SK-N-SH (cell line): ENCODE results near the gene PLCB1. TPM values are rescaled to one million over a fixed set of nuclear protein-coding genes. Genes with fewer than 3 reads are reported as not detected.

Source experiments
- CTCF ChIA-PET: fragments of 300-600, 350-600 bp; formaldehyde crosslinking; extraction: SDS; loops from one replicate; lab custom pipeline; 2021; lab: Yijun Ruan, JAX
- POLR2A ChIA-PET: fragments of 350-600 bp; sonication (Branson Sonifier 250); formaldehyde crosslinking; extraction: SDS; loops from one replicate; lab custom pipeline; 2020; ENCODE audit warnings: antibody characterized with exemption, inconsistent platforms; lab: Yijun Ruan, JAX
- DNase-seq: peaks from one replicate; pipeline ENCODE4 v3.0.0; 2012
- H2AFZ ChIP-seq: fragments of 200-600 bp; sonication (generic); 2 replicates; pipeline ENCODE4 v1.8.1; 2016; ENCODE audit warnings: antibody characterized with exemption, mild to moderate bottlenecking, low read depth
- H3F3A ChIP-seq: fragments of 200-600 bp; sonication (generic); replicated peaks from 2 replicates; pipeline ENCODE3; 2016; ENCODE audit warnings: antibody characterized with exemption, mild to moderate bottlenecking; ENCODE audit not compliant: insufficient read depth
- H3K27ac ChIP-seq, 2 experiments: fragments of 200-500 bp in 1 of 2; fragments of 200-600 bp in 1 of 2; sonication (Bioruptor generic) in 1 of 2; sonication (generic), shearing (Covaris generic) in 1 of 2; 2 replicates each; pipeline versions ENCODE4 v1.5.1 to v1.6.1; 2014 to 2016; ENCODE audit warnings: low read depth in 2 of 2, inconsistent platforms in 1 of 2, low read length in 1 of 2, mild to moderate bottlenecking in 1 of 2, mixed read lengths in 1 of 2
- H3K27me3 ChIP-seq: fragments of 200-600 bp; sonication (generic), shearing (Covaris generic); 2 replicates; pipeline ENCODE4 v1.6.1; 2016; ENCODE audit warnings: mixed run types; ENCODE audit not compliant: insufficient read depth
- H3K36me3 ChIP-seq, 2 experiments: fragments of 200-500 bp in 1 of 2; fragments of 200-600 bp in 1 of 2; sonication (Bioruptor generic) in 1 of 2; sonication (generic) in 1 of 2; replicated peaks in 1 of 2; 2 replicates each; pipeline versions ENCODE3 to v1.5.1; 2014 to 2016; ENCODE audit warnings: low read length in 1 of 2, mild to moderate bottlenecking in 1 of 2; ENCODE audit not compliant: insufficient read depth in 2 of 2, control insufficient read depth in 1 of 2
- H3K4me1 ChIP-seq, 2 experiments: fragments of 200-500 bp in 1 of 2; fragments of 200-600 bp in 1 of 2; sonication (Bioruptor generic) in 1 of 2; sonication (generic), shearing (Covaris generic) in 1 of 2; 2 replicates each; pipeline versions ENCODE4 v1.5.1 to v1.6.1; 2014 to 2016; ENCODE audit warnings: low read depth in 1 of 2, low read length in 1 of 2, mixed run types in 1 of 2; ENCODE audit not compliant: insufficient read depth in 2 of 2, control insufficient read depth in 1 of 2
- H3K4me2 ChIP-seq: fragments of 200-600 bp; sonication (generic), shearing (Covaris generic); 2 replicates; pipeline ENCODE4 v1.6.1; 2017; ENCODE audit warnings: mixed run types
- H3K4me3 ChIP-seq, 2 experiments: fragments of 200-500 bp in 1 of 2; fragments of 200-600 bp in 1 of 2; sonication (Bioruptor generic) in 1 of 2; sonication (generic), shearing (Covaris generic) in 1 of 2; 2 replicates each; pipeline versions ENCODE4 v1.5.1 to v1.8.1; 2014 to 2016; ENCODE audit warnings: low read depth in 2 of 2, inconsistent platforms in 1 of 2, low read length in 1 of 2, mild to moderate bottlenecking in 1 of 2, mixed read lengths in 1 of 2, moderate library complexity in 1 of 2
- H3K79me2 ChIP-seq: fragments of 200-600 bp; sonication (generic); 2 replicates; pipeline ENCODE4 v1.8.1; 2017; ENCODE audit warnings: mild to moderate bottlenecking; ENCODE audit not compliant: insufficient read depth
- H3K9ac ChIP-seq: fragments of 200-600 bp; sonication (generic); 2 replicates; pipeline ENCODE4 v1.6.1; 2017; ENCODE audit warnings: mixed run types
- H3K9me2 ChIP-seq: fragments of 200-600 bp; sonication (generic); 2 replicates; pipeline ENCODE4 v1.6.1; 2017; ENCODE audit warnings: mixed run types
- H3K9me3 ChIP-seq: fragments of 200-600 bp; sonication (generic); 2 replicates; pipeline ENCODE4 v1.6.1; 2017; ENCODE audit warnings: mixed run types, mild to moderate bottlenecking, moderate library complexity
- H4K20me1 ChIP-seq: fragments of 200-600 bp; sonication (generic); 2 replicates; pipeline ENCODE4 v1.6.1; 2017; ENCODE audit warnings: mild to moderate bottlenecking, mixed run types; ENCODE audit not compliant: insufficient read depth
- CHD2 ChIP-seq: fragments of 150-350 bp; IDR thresholded peaks from 2 replicates; pipeline ENCODE4 v1.6.1; 2018; ENCODE audit warnings: low read length; ENCODE audit not compliant: partially characterized antibody
- CTCF ChIP-seq: fragments of 200-600 bp; sonication (generic); IDR thresholded peaks from 2 replicates; pipeline ENCODE4 v1.6.1; 2017; ENCODE audit warnings: antibody characterized with exemption, mild to moderate bottlenecking, moderate library complexity
- ELF1 ChIP-seq: IDR thresholded peaks from 2 replicates; pipeline ENCODE4 v1.4.0; 2012
- EZH2phosphoT487 ChIP-seq: fragments of 200-600 bp; sonication (generic); IDR thresholded peaks from 2 replicates; pipeline ENCODE4 v1.6.1; 2017; ENCODE audit warnings: low read depth, mixed run types, mild to moderate bottlenecking, antibody characterized with exemption, moderate library complexity, borderline replicate concordance
- FOXM1 ChIP-seq: IDR thresholded peaks from 2 replicates; pipeline ENCODE4 v1.4.0; 2012; ENCODE audit warnings: low read depth, mild to moderate bottlenecking
- GABPA ChIP-seq: IDR thresholded peaks from 2 replicates; pipeline ENCODE4 v1.4.0; 2012; ENCODE audit warnings: low read depth, mild to moderate bottlenecking
- IRF3 ChIP-seq: fragments of 150-350 bp; IDR thresholded peaks from 2 replicates; pipeline ENCODE4 v1.6.1; 2016; ENCODE audit warnings: mild to moderate bottlenecking, low read depth, low read length
- PBX3 ChIP-seq: IDR thresholded peaks from 2 replicates; pipeline ENCODE4; 2012
- POLR2AphosphoS5 ChIP-seq: IDR thresholded peaks from 2 replicates; pipeline ENCODE4 v1.6.1; 2012; ENCODE audit warnings: low read depth, low read length
- RAD21 ChIP-seq: IDR thresholded peaks from 2 replicates; pipeline ENCODE4 v1.6.1; 2012; ENCODE audit warnings: mild to moderate bottlenecking, low read length
- RCOR1 ChIP-seq: fragments of 150-350 bp; IDR thresholded peaks from 2 replicates; pipeline ENCODE4 v1.6.1; 2017; ENCODE audit warnings: antibody characterized with exemption, low read length
- REST ChIP-seq: IDR thresholded peaks from 2 replicates; pipeline ENCODE4 v1.6.1; 2012; ENCODE audit warnings: mild to moderate bottlenecking, low read depth, low read length, moderate library complexity
- RFX5 ChIP-seq: IDR thresholded peaks from 2 replicates; pipeline ENCODE4 v1.6.1; 2012; ENCODE audit warnings: mild to moderate bottlenecking, improper control_type of control experiment, low read length
- RXRA ChIP-seq: IDR thresholded peaks from 2 replicates; pipeline ENCODE4 v1.4.0; 2012; ENCODE audit warnings: low read depth, mild to moderate bottlenecking, borderline replicate concordance
- SMC3 ChIP-seq: IDR thresholded peaks from 2 replicates; pipeline ENCODE4 v1.6.1; 2012; ENCODE audit warnings: low read depth, low read length, improper control_type of control experiment
- TAF1 ChIP-seq: IDR thresholded peaks from 2 replicates; pipeline ENCODE4 v1.6.1; 2012; ENCODE audit warnings: low read depth, mild to moderate bottlenecking, low read length, moderate library complexity, borderline replicate concordance
- USF2 ChIP-seq: fragments of 150-350 bp; IDR thresholded peaks from 2 replicates; pipeline ENCODE4 v1.6.1; 2017; ENCODE audit warnings: antibody characterized with exemption, low read length, low read depth, borderline replicate concordance
- WGBS: methylation state at CpG from one replicate; pipeline ENCODE4 v1.1.6; 2017; ENCODE audit warnings: low lambda C conversion rate; 5-methylcytosine and 5-hydroxymethylcytosine counted together
- polyA plus RNA-seq, 3 experiments: library from polyadenylated mRNA; depleted of rRNA; stranded (reverse); fragments of >200 nt; gene quantifications; 2 replicates each; pipeline ENCODE4 v1.2.3, GENCODE V29; 2012

PLCB1 gene
- polyA plus RNA-seq, 1 of the 3 experiments (the other 2 are of a cell fraction) = 10.5 TPM

GRCh38 chr20:8367689-8368088 is 235.6 kb downstream of the PLCB1 start:
- no peaks in the 10 kb centered on the region for H3K9me2 ChIP-seq
- no peaks in the 10 kb centered on the region for H3K36me3 ChIP-seq
- no peaks in the 10 kb centered on the region for H3K27me3 ChIP-seq
- CTCF ChIA-PET = no interaction called here
- H3K9me3 ChIP-seq = no peaks in the 10 kb centered on the region
- H3K9ac ChIP-seq = no peak overlapping the region
- WGBS = 87% methylated on average over 7 of the region's 7 CpGs
- peaks cover 11% of the 10 kb centered on the region for H3K79me2 ChIP-seq
- H2AFZ ChIP-seq = no peak overlapping the region
- H3K4me1 ChIP-seq = peaks cover 0 to 2% of the 10 kb centered on the region in 2 experiments; a peak in 2 of 4 replicates
- no peak for TF ChIP-seq RXRA
- TF ChIP-seq CHD2 = no peak
- no peak for TF ChIP-seq FOXM1
- TF ChIP-seq PBX3 = no peak
- TF ChIP-seq RAD21 = no peak
- no peak for TF ChIP-seq ELF1
- no peak for TF ChIP-seq RCOR1
- no peaks in the 10 kb centered on the region for H4K20me1 ChIP-seq
- DNase-seq = no peak
- H3K4me2 ChIP-seq = no peak overlapping the region
- no peaks in the 10 kb centered on the region for H3F3A ChIP-seq
- no peak overlapping the region for H3K4me3 ChIP-seq
- H3K27ac ChIP-seq = no peak overlapping the region
- POLR2A ChIA-PET = no interaction called here

- Histone ChIP-seq H3K36me3 (no peaks in the 10 kb centered on the region), H3K27me3 (no peaks in the 10 kb centered on the region), H3K4me2 (no peak overlapping the region), H3K4me3 (no peak overlapping the region), H2AFZ (no peak overlapping the region), H4K20me1 (no peaks in the 10 kb centered on the region), H3K9me3 (no peaks in the 10 kb centered on the region), H3K4me1 (peaks cover 0 to 3% of the 10 kb centered on the region in 2 experiments; a peak in 2 of 4 replicates), H3K79me2 (peaks cover 4% of the 10 kb centered on the region; the same call in 1 of the 2 replicates), H3K9ac (no peak overlapping the region), H3F3A (no peaks in the 10 kb centered on the region), H3K9me2 (no peaks in the 10 kb centered on the region), H3K27ac (no peak overlapping the region)
- 86% methylated on average over 3 of the region's 3 CpGs for WGBS
- CTCF ChIA-PET = no interaction called here
- no peak for DNase-seq
- no peak for TF ChIP-seq RFX5
- TF ChIP-seq POLR2AphosphoS5 = no peak
- no peak for TF ChIP-seq IRF3
- TF ChIP-seq GABPA = no peak
- no peak for TF ChIP-seq CTCF
- TF ChIP-seq TAF1 = no peak
- TF ChIP-seq REST = no peak
- no peak for TF ChIP-seq EZH2phosphoT487
- no peak for TF ChIP-seq SMC3
- no peak for TF ChIP-seq USF2
- POLR2A ChIA-PET = no interaction called here
These were observed 236.6 kb downstream of the PLCB1 start for GRCh38 chr20:8368670-8369069.
